Stomach (tissue), 4 donors: ENCODE measurements around the gene PRKCB.

ENCODE experiments used
- EP300 ChIP-seq: sonication (generic); formaldehyde crosslinking; IDR thresholded peaks from one replicate; pipeline ENCODE4 v1.6.1; 2017; ENCODE audit warnings: antibody characterized with exemption
- POLR2A ChIP-seq, 4 donors: fragments of 450-650 bp; IDR thresholded peaks; one replicate each; pipeline ENCODE4 v1.6.1; 2016; ENCODE audit warnings: antibody characterized with exemption in 4 of 4, control low read depth in 2 of 4, mild to moderate bottlenecking in 1 of 4, moderate library complexity in 1 of 4
- POLR2AphosphoS5 ChIP-seq, 3 donors: sonication (generic); formaldehyde crosslinking; IDR thresholded peaks; one replicate each; pipeline ENCODE4 v1.6.1; 2016; ENCODE audit warnings: antibody characterized with exemption in 3 of 3
- TF ChIP-seq, protein P1 (sequence below), 7 experiments: fragments of 450-650 bp in 4 of 7; fragments of 200-600 bp in 3 of 7; sonication (generic) in 3 of 7; IDR thresholded peaks; one replicate each; pipeline ENCODE4 v1.5.1; 2016 to 2019; ENCODE audit warnings: antibody characterized with exemption in 7 of 7, control low read depth in 2 of 7, mild to moderate bottlenecking in 1 of 7

DNA sequence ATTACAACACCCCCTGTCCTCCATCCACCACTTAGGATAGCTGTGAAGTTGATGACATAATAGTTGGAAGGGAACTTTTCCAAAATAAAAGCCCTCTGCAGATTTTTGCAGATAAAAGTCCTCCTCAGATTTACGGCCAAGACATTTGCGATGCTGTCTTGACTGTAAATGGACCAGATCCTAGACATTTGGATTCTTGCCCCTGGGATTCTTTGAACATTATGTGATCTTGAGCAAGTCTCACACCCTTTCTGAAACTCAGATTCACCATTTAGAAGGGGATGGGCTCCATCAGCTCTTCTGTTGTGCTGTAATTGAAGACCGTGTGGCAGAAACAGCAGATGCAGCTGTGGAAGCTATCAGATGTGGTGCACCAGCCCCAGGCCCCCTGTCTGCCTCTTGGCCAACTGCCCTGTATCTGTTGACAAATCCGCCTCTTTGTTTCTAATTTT is 266.5 kb downstream of the PRKCB start:
- TF ChIP-seq, protein P1, sequence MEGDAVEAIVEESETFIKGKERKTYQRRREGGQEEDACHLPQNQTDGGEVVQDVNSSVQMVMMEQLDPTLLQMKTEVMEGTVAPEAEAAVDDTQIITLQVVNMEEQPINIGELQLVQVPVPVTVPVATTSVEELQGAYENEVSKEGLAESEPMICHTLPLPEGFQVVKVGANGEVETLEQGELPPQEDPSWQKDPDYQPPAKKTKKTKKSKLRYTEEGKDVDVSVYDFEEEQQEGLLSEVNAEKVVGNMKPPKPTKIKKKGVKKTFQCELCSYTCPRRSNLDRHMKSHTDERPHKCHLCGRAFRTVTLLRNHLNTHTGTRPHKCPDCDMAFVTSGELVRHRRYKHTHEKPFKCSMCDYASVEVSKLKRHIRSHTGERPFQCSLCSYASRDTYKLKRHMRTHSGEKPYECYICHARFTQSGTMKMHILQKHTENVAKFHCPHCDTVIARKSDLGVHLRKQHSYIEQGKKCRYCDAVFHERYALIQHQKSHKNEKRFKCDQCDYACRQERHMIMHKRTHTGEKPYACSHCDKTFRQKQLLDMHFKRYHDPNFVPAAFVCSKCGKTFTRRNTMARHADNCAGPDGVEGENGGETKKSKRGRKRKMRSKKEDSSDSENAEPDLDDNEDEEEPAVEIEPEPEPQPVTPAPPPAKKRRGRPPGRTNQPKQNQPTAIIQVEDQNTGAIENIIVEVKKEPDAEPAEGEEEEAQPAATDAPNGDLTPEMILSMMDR (IDR thresholded peaks at IDR 0.05) = no peak
- TF ChIP-seq EP300 (no peak), POLR2AphosphoS5 (IDR thresholded peaks at IDR 0.05) (no peak), POLR2A (IDR thresholded peaks at IDR 0.05) (no peak)
